Measurements from ENCODE around the gene HIRA.

The HIRA gene

DNA sequence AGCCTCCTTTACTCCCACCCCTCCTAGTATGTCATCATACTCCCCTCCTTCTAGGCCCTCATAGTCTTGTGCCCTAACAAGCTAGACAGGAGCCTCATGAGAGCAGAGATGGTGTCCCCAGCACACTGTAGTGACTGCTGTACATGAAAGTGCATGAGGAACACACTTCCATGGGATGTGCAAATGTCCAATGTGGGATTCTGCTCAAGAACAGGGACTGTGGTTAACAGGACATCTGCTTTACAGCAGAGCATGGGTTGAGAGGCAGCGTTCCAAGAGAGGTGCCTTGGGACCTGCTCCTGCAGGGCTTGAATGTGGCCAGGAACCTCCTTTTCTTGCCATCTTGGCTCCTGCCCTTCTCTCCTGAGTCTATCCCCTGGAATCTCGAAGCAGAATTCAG is 45.3 kb downstream of the HIRA start:
- TF ChIP-seq MAX (IDR thresholded peaks at IDR 0.05) (no peak), CREB1 (IDR thresholded peaks at IDR 0.05; ENCODE audit: low read depth) (no peak), FOXM1 (IDR thresholded peaks at IDR 0.05; ENCODE audit: borderline replicate concordance, low read depth) (no peak), RAD21 (IDR thresholded peaks at IDR 0.05; ENCODE audit: low read depth) (no peak), ZBTB7A (IDR thresholded peaks at IDR 0.05; ENCODE audit: low read depth) (no peak), YY1 (IDR thresholded peaks at IDR 0.05; ENCODE audit: low read depth) (no peak), TAF1 (IDR thresholded peaks at IDR 0.05; ENCODE audit: low read depth) (no peak), NFIC (IDR thresholded peaks at IDR 0.05) (no peak), TEAD4 (IDR thresholded peaks at IDR 0.05) (no peak), TCF12 (IDR thresholded peaks at IDR 0.05; ENCODE audit: low read depth) (no peak), EP300 (IDR thresholded peaks at IDR 0.05; ENCODE audit: borderline replicate concordance) (no peak), EGR1 (IDR thresholded peaks at IDR 0.05) (no peak), CEBPB (IDR thresholded peaks at IDR 0.05) (no peak)
- TF ChIP-seq, protein P1, sequence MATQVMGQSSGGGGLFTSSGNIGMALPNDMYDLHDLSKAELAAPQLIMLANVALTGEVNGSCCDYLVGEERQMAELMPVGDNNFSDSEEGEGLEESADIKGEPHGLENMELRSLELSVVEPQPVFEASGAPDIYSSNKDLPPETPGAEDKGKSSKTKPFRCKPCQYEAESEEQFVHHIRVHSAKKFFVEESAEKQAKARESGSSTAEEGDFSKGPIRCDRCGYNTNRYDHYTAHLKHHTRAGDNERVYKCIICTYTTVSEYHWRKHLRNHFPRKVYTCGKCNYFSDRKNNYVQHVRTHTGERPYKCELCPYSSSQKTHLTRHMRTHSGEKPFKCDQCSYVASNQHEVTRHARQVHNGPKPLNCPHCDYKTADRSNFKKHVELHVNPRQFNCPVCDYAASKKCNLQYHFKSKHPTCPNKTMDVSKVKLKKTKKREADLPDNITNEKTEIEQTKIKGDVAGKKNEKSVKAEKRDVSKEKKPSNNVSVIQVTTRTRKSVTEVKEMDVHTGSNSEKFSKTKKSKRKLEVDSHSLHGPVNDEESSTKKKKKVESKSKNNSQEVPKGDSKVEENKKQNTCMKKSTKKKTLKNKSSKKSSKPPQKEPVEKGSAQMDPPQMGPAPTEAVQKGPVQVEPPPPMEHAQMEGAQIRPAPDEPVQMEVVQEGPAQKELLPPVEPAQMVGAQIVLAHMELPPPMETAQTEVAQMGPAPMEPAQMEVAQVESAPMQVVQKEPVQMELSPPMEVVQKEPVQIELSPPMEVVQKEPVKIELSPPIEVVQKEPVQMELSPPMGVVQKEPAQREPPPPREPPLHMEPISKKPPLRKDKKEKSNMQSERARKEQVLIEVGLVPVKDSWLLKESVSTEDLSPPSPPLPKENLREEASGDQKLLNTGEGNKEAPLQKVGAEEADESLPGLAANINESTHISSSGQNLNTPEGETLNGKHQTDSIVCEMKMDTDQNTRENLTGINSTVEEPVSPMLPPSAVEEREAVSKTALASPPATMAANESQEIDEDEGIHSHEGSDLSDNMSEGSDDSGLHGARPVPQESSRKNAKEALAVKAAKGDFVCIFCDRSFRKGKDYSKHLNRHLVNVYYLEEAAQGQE (IDR thresholded peaks at IDR 0.05; ENCODE audit: low read depth): no peak
- TF ChIP-seq, protein P2, sequence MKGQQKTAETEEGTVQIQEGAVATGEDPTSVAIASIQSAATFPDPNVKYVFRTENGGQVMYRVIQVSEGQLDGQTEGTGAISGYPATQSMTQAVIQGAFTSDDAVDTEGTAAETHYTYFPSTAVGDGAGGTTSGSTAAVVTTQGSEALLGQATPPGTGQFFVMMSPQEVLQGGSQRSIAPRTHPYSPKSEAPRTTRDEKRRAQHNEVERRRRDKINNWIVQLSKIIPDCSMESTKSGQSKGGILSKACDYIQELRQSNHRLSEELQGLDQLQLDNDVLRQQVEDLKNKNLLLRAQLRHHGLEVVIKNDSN (IDR thresholded peaks at IDR 0.05): no peak

DNA sequence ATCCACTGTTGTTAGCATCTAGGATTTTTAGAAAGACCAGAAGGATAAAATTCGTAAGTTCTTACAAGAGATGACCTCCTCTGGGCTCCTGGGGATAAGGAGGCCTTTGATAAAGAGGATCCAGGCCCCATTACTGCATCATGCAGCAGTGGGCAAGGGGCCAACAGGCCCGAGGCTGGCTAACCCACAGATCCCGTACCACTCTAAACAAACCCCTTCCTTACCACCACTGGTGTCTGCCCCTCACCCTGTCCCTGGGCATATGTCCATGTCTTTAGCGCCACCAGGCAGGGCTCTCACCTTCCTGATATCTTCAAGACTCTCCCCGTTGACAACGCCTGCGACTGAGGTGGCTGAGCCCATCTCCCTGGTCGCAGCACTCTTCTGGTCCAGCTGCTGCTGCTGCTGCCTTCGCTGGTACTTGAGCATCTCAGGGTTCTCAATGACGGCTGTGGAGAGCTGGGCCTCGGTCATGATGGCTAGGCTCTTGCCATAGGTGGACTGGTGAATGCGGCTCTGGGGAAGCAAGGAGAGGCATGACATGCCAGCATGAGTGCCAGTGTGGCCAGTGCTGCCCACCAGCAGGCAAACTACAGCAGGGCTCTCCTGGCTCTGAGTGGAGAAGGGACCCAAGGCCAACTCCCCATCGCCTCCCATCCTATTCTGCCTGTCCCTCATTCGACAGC is 46.2 kb downstream of the HIRA start:
- TF ChIP-seq CREB1 (IDR thresholded peaks at IDR 0.05; ENCODE audit: low read depth) (no peak), TEAD4 (IDR thresholded peaks at IDR 0.05) (no peak), EP300 (IDR thresholded peaks at IDR 0.05; ENCODE audit: borderline replicate concordance) (no peak), YY1 (IDR thresholded peaks at IDR 0.05; ENCODE audit: low read depth) (no peak), EGR1 (IDR thresholded peaks at IDR 0.05) (no peak), TCF12 (IDR thresholded peaks at IDR 0.05; ENCODE audit: low read depth) (no peak), NFIC (IDR thresholded peaks at IDR 0.05) (no peak), ZBTB7A (IDR thresholded peaks at IDR 0.05; ENCODE audit: low read depth) (no peak), CEBPB (IDR thresholded peaks at IDR 0.05) (no peak), RAD21 (IDR thresholded peaks at IDR 0.05; ENCODE audit: low read depth) (no peak), MAX (IDR thresholded peaks at IDR 0.05) (no peak), FOXM1 (IDR thresholded peaks at IDR 0.05; ENCODE audit: borderline replicate concordance, low read depth) (no peak), TAF1 (IDR thresholded peaks at IDR 0.05; ENCODE audit: low read depth) (no peak)
- TF ChIP-seq, protein P2 (IDR thresholded peaks at IDR 0.05): no peak
- TF ChIP-seq, protein P1 (IDR thresholded peaks at IDR 0.05; ENCODE audit: low read depth): no peak

GRCh38 chr22:19383292-19383691 is 48.2 kb downstream of the HIRA start:
- TF ChIP-seq MAX (IDR thresholded peaks at IDR 0.05) (no peak), TEAD4 (IDR thresholded peaks at IDR 0.05) (no peak), TAF1 (IDR thresholded peaks at IDR 0.05; ENCODE audit: low read depth) (no peak), ZBTB7A (IDR thresholded peaks at IDR 0.05; ENCODE audit: low read depth) (no peak), EP300 (IDR thresholded peaks at IDR 0.05; ENCODE audit: borderline replicate concordance) (no peak), RAD21 (IDR thresholded peaks at IDR 0.05; ENCODE audit: low read depth) (no peak), TCF12 (IDR thresholded peaks at IDR 0.05; ENCODE audit: low read depth) (no peak), YY1 (IDR thresholded peaks at IDR 0.05; ENCODE audit: low read depth) (no peak), FOXM1 (IDR thresholded peaks at IDR 0.05; ENCODE audit: borderline replicate concordance, low read depth) (no peak), EGR1 (IDR thresholded peaks at IDR 0.05) (no peak), CREB1 (IDR thresholded peaks at IDR 0.05; ENCODE audit: low read depth) (no peak)
- TF ChIP-seq, protein P2 (IDR thresholded peaks at IDR 0.05): no peak
- TF ChIP-seq, protein P1 (IDR thresholded peaks at IDR 0.05; ENCODE audit: low read depth): no peak

Data from Ishikawa (cell line).